K562 (cell line): ENCODE measurements around the gene NFIC. TPM values are rescaled to one million over a fixed set of nuclear protein-coding genes. Genes with fewer than 3 reads are reported as not detected.
A peak's percentile ranks its signal among the peaks of the same experiment; 100 is the strongest.

Experiments
- EP300 ChIP-seq: IDR thresholded peaks from 2 replicates; pipeline ENCODE4 v1.6.1; 2012; ENCODE audit warnings: low read length, improper control_type of control experiment
- EZH2 ChIP-seq: IDR thresholded peaks from 2 replicates; pipeline ENCODE4 v1.6.1; 2012; ENCODE audit warnings: low read depth, mild to moderate bottlenecking, inconsistent platforms, low read length, borderline replicate concordance
- HCFC1 ChIP-seq: IDR thresholded peaks from 2 replicates; pipeline ENCODE4 v1.6.1; 2012; ENCODE audit warnings: low read depth, low read length, improper control_type of control experiment
- KLF16 ChIP-seq: IDR thresholded peaks from 2 replicates; pipeline ENCODE4 v1.6.1; 2016; ENCODE audit warnings: antibody characterized with exemption
- MAFF ChIP-seq: IDR thresholded peaks from 2 replicates; pipeline ENCODE4 v1.6.1; 2012; ENCODE audit warnings: low read length, improper control_type of control experiment
- MAFG ChIP-seq: fragments of 450-650 bp; conservative IDR thresholded peaks from 2 replicates; pipeline ENCODE4 v1.6.1; 2016; ENCODE audit warnings: missing genetic modification characterization, missing compliant biosample characterization
- PTBP1 ChIP-seq: fragments of 200-400 bp; formaldehyde crosslinking; IDR thresholded peaks from 2 replicates; pipeline ENCODE4 v1.6.1; 2017; ENCODE audit warnings: low read depth, low read length
- RBM34 ChIP-seq: fragments of 200-400 bp; formaldehyde crosslinking; IDR thresholded peaks from 2 replicates; pipeline ENCODE4 v1.6.1; 2018; ENCODE audit warnings: low read length, borderline replicate concordance; ENCODE audit not compliant: insufficient read depth
- SMARCA4 ChIP-seq: fragments of 450-650 bp; IDR thresholded peaks from 2 replicates; pipeline ENCODE4 v1.6.1; 2016
- SOX6 ChIP-seq: fragments of 450-650 bp; IDR thresholded peaks from 2 replicates; pipeline ENCODE4 v1.6.1; 2014; ENCODE audit warnings: mild to moderate bottlenecking
- SRSF7 ChIP-seq: fragments of 200-400 bp; formaldehyde crosslinking; optimal IDR thresholded peaks from 2 replicates; pipeline ENCODE3; 2017; ENCODE audit warnings: mild to moderate bottlenecking, low read depth, low read length
- TAF9B ChIP-seq: fragments of 450-650 bp; IDR thresholded peaks from 2 replicates; pipeline ENCODE4 v1.6.1; 2018; ENCODE audit warnings: mild to moderate bottlenecking; ENCODE audit not compliant: partially characterized antibody
- TAL1 ChIP-seq: fragments of 450-650 bp; IDR thresholded peaks from 2 replicates; pipeline ENCODE4 v1.6.1; 2016; ENCODE audit warnings: mild to moderate bottlenecking
- VEZF1 ChIP-seq: fragments of 200-800 bp; sonication (Bioruptor generic); IDR thresholded peaks from 2 replicates; pipeline ENCODE4 v1.6.1; 2017; ENCODE audit warnings: missing genetic modification characterization, missing compliant biosample characterization
- ZBTB11 ChIP-seq, 3 experiments: fragments of 200-800 bp in 1 of 3; fragments of 250-450 bp in 1 of 3; fragments of 450-650 bp in 1 of 3; sonication (Bioruptor Pico) in 1 of 3; sonication (Bioruptor generic) in 1 of 3; formaldehyde crosslinking in 1 of 3; IDR thresholded peaks; 2 replicates each; pipeline versions ENCODE4 v1.6.1 to v1.8.0; 2016 to 2022; ENCODE audit warnings: mild to moderate bottlenecking in 2 of 3, missing genetic modification characterization in 2 of 3, missing compliant biosample characterization in 1 of 3, moderate library complexity in 1 of 3
- ZNF830 ChIP-seq: fragments of 250-450 bp; sonication (Bioruptor Pico); IDR thresholded peaks from 2 replicates; pipeline ENCODE4 v1.5.0; 2021; ENCODE audit warnings: mild to moderate bottlenecking
- polyA plus RNA-seq, 8 experiments: library from polyadenylated mRNA; depleted of rRNA in 4 of 8; stranded (reverse) in 5 of 8; unstranded in 3 of 8; fragments of >200 nt; fragmentation: Nextera tagmentation in 2 of 8; fragmentation: Illumina TruSeq in 1 of 8; extraction: Ambion mirVana in 2 of 8; extraction: Trizol in 1 of 8; gene quantifications; 2 replicates each; pipeline versions ENCODE4 v1.2.1 to v1.2.3, GENCODE V29; 2011 to 2014; ENCODE audit warnings: inconsistent platforms in 1 of 8, missing spikeins in 1 of 8
- total RNA-seq, 7 experiments: library from RNA; depleted of rRNA in 6 of 7; stranded (reverse); fragments of >200 nt in 6 of 7; fragmentation: Illumina TruSeq in 2 of 7; extraction: Trizol in 2 of 7; gene quantifications; 2 replicates each; pipeline versions ENCODE4 v1.2.1 to v1.2.3, GENCODE V29; 2011 to 2021; ENCODE audit warnings: low replicate concordance in 1 of 7
- TF ChIP-seq, protein P1 (sequence below): fragments of 450-650 bp; IDR thresholded peaks from 2 replicates; pipeline ENCODE4 v1.6.1; 2018; ENCODE audit not compliant: partially characterized antibody
- TF ChIP-seq, protein P2 (sequence below), 2 experiments: fragments of 450-650 bp in 1 of 2; sonication (generic) in 1 of 2; formaldehyde crosslinking in 1 of 2; IDR thresholded peaks in 1 of 2; conservative IDR thresholded peaks in 1 of 2; 2 replicates each; pipeline versions ENCODE4 v1.6.1 to v1.8.1; 2016 to 2023; ENCODE audit warnings: mild to moderate bottlenecking in 2 of 2, moderate library complexity in 2 of 2, inconsistent platforms in 1 of 2, missing genetic modification reagents in 1 of 2

Gene NFIC
- total and polyA plus RNA-seq, 9 of the 15 experiments (the other 6 are each of a cell fraction or from before 2014, with no cell fraction given): 0.71 to 62.1 (median 6.9) TPM

DNA sequence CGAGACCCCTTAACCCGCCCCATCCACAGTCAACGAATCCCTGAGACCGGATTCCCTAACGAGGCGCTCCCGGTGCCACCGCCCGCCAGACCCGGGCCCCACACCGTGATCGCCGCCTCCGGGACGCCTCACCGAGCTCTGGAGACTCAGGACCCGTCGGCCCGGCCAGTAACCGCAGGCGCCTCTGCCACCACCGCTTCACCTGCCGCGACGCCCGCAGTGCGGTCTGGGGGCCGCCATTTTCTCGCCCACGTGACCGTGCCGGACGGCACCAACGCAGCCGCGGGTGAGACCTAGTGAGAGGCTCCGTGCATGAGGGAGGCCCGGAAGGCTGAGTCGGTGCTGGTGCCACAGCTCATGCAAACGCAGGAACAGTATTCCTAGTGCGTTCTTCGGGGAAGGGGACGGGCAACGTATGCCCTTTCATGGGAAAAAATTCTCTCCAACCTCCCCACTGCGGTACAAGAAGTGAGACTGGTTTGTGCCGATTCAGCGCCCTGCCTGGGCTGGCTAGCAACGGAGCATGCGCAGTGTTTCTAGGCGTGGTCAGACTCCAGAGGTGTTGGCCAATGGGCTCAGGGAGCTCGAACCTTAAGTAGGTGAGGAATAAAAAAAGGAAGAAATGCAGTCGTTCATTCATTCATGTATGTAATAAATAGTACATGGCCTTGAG, 134.2 kb downstream of the NFIC start, which contains the start of gene DOHH (continued):
- TF ChIP-seq, protein P1, sequence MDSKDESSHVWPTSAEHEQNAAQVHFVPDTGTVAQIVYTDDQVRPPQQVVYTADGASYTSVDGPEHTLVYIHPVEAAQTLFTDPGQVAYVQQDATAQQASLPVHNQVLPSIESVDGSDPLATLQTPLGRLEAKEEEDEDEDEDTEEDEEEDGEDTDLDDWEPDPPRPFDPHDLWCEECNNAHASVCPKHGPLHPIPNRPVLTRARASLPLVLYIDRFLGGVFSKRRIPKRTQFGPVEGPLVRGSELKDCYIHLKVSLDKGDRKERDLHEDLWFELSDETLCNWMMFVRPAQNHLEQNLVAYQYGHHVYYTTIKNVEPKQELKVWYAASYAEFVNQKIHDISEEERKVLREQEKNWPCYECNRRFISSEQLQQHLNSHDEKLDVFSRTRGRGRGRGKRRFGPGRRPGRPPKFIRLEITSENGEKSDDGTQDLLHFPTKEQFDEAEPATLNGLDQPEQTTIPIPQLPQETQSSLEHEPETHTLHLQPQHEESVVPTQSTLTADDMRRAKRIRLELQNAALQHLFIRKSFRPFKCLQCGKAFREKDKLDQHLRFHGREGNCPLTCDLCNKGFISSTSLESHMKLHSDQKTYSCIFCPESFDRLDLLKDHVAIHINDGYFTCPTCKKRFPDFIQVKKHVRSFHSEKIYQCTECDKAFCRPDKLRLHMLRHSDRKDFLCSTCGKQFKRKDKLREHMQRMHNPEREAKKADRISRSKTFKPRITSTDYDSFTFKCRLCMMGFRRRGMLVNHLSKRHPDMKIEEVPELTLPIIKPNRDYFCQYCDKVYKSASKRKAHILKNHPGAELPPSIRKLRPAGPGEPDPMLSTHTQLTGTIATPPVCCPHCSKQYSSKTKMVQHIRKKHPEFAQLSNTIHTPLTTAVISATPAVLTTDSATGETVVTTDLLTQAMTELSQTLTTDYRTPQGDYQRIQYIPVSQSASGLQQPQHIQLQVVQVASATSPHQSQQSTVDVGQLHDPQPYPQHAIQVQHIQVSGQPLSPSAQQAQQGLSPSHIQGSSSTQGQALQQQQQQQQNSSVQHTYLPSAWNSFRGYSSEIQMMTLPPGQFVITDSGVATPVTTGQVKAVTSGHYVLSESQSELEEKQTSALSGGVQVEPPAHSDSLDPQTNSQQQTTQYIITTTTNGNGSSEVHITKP: peak; percentile 100
- TF ChIP-seq MAFF: peak; percentile 84
- peak; percentile 19; the same call in 1 of the 2 replicates for TF ChIP-seq EP300
- no peak for TF ChIP-seq EZH2
- no peak for TF ChIP-seq SMARCA4
- TF ChIP-seq ZNF830 (CRISPR knock-in tag): peak; percentile 55; the same call in 1 of the 2 replicates
- TF ChIP-seq HCFC1: peak; percentile 76
- TF ChIP-seq PTBP1: no peak
- TF ChIP-seq TAF9B: peak; percentile 98
- TF ChIP-seq KLF16: no peak
- TF ChIP-seq VEZF1 (CRISPR knock-in tag): no peak
- TF ChIP-seq SRSF7: no peak
- peak; percentile 87 for TF ChIP-seq MAFG (tag)
- TF ChIP-seq, protein P2, sequence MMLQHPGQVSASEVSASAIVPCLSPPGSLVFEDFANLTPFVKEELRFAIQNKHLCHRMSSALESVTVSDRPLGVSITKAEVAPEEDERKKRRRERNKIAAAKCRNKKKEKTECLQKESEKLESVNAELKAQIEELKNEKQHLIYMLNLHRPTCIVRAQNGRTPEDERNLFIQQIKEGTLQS (IDR thresholded peaks at IDR 0.05): peak; percentile 75
- TF ChIP-seq, protein P2 (CRISPR knock-in tag; conservative IDR thresholded peaks at IDR 0.05): no peak; the same call in 1 of the 2 replicates
- TF ChIP-seq ZBTB11 (CRISPR knock-in tag; IDR thresholded peaks at IDR 0.05): no peak
- TF ChIP-seq TAL1: 0 out of 2 replicates have a peak, but pooled peaks have one; percentile 2
- no peak for TF ChIP-seq RBM34
- TF ChIP-seq SOX6: 0 out of 2 replicates have a peak, but pooled peaks have one; percentile 5
